Measurements from ENCODE around the gene MED27.

The MED27 gene

DNA sequence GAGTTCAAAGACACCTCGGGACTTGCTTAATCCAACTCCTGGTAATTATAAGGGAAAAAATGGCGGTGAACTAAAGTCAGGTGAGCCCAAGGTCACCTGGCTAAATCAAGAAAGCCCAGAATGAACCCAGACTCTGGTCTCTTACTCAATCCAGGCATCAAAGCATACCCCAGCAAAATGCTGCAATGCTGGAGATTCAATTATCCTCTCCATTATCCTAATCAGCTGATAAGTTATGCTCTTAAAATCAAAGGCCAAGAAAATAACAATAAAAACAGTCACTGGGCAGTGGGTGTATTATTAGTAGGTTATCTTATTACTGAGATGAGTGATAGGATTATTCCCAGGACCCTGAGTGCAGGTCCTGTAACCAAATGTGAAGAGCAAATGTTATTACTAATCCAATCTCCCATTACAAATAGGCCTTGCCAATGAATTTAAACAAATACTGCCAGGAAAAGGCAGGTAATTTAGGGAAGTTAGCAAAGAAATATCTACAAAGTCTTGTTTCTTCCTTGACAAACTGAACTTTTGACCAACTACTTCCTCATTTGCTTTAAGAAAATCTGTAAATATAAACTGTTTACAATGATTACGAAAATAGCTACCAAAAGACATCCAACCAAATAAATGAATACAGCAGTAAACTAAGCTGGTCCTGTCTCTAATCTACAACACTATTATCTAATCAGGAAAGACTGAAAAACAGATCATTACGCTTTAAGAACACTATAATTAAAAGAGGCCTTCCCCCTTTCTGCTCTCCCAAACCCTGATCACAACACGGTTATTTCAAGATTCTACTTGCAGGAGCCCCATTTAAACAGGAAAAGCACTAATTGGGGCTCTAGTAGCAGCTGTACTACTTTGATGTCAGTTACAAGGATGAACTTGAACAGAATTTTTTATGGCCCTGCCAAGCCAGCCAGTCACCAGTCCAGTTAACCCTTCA is 103.2 kb downstream of the MED27 start:
- no peak for DNase-seq (ENCODE audit: extremely low read depth in 1 of 2, low read depth in 1 of 2)

GRCh38 chr9:131972889-131973288 is 106.8 kb downstream of the MED27 start:
- no peak for DNase-seq (ENCODE audit: extremely low read depth in 1 of 2, low read depth in 1 of 2)

GRCh38 chr9:131971482-131972074 is 108.1 kb downstream of the MED27 start:
- no peak for DNase-seq (ENCODE audit: extremely low read depth in 1 of 2, low read depth in 1 of 2)

- DNase-seq (ENCODE audit: extremely low read depth in 1 of 2, low read depth in 1 of 2), result no peak
Measured at GRCh38 chr9:131969469-131969989, 110.1 kb downstream of the MED27 start.

DNA sequence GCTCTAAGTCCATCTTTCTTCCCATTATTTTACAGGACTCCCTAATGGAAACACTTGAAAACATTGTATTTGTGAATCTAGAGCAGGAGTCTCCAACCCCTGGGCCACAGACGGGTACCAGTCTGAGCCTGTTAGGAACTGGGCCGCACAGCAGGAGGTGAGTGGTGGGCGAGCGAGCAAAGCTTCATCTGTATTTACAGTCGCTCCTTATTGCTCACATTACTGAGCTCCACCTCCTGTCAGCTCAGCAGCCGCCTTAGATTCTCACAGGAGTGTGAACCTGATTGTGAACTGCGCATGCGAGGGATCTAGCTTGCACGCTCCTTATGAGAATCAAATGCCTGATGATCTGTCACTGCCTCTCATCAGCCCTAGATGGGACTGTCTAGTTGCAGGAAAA is 111.0 kb downstream of the MED27 start:
- DNase-seq (ENCODE audit: extremely low read depth in 1 of 2, low read depth in 1 of 2), result no peak

DNA sequence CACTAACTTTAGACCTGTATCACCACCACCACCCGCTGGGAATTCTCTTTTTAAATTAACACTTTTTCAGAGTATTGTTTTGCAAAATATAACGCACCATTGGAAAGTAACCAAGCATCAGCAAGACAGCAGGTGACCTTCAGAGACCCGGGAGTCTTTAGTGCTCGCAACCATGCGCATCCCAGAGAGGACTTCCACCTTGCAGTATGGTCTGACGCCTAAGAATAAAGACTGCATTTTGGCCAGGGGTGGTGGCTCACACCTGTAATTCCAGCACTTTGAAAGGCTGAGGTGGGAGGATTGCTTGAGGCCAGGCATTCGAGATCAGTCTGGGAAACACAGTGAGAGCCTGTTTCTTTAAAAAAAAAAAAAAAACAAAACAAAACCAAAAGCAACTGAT is 113.8 kb downstream of the MED27 start:
- no peak for DNase-seq (ENCODE audit: extremely low read depth in 1 of 2, low read depth in 1 of 2)

GRCh38 chr9:131965103-131965502 is 114.6 kb downstream of the MED27 start:
- DNase-seq (ENCODE audit: extremely low read depth in 1 of 2, low read depth in 1 of 2), result no peak

- no peak for DNase-seq (ENCODE audit: extremely low read depth in 1 of 2, low read depth in 1 of 2)
Measured at GRCh38 chr9:131963072-131964030, 116.3 kb downstream of the MED27 start.

- DNase-seq (ENCODE audit: extremely low read depth in 1 of 2, low read depth in 1 of 2), result no peak
Measured at GRCh38 chr9:131961496-131961880, 118.2 kb downstream of the MED27 start.

GRCh38 chr9:131960851-131961495 is 118.7 kb downstream of the MED27 start:
- DNase-seq (ENCODE audit: extremely low read depth in 1 of 2, low read depth in 1 of 2), result no peak

DNA sequence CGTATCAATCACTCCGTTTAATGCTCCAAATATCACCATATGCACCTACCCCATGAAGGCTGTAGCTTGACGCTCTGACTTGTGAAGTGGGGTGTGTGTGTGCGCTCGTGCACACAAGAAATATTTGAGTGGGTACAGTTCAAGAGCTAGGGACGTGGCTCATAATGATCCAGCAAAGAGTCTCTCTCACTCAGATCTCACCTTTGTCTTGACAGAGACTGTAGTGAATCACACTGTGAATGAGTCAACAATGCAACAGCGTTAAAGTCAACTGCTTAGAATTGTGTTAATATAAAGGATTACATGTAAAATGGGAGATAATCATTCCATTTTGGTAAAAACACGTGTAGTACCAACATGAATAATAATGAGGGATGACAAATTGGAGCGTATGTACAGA is 119.4 kb downstream of the MED27 start:
- no peak for DNase-seq (ENCODE audit: extremely low read depth in 1 of 2, low read depth in 1 of 2)

- no peak for DNase-seq (ENCODE audit: extremely low read depth in 1 of 2, low read depth in 1 of 2)
Measured at GRCh38 chr9:131959887-131960286, 119.8 kb downstream of the MED27 start.

DNA sequence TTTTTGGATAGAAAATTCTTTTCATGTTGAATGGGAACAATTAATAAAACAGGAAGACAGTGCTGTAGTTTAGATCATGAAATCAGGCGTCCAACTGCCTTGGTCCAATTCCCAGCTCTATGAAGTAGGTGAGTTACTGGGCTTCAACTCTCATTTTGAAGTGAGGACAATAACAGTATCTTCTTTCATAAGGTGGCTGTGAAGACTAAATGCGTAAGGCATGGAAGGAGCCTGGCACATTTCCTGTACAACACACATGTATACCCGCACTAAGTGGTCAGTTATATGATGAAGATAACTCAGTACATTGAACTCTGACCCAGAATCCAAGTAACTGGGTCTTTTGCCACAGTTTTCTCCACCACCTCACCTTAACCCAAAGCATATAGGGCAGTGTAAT is 120.6 kb downstream of the MED27 start:
- no peak for DNase-seq (ENCODE audit: extremely low read depth in 1 of 2, low read depth in 1 of 2)

DNA sequence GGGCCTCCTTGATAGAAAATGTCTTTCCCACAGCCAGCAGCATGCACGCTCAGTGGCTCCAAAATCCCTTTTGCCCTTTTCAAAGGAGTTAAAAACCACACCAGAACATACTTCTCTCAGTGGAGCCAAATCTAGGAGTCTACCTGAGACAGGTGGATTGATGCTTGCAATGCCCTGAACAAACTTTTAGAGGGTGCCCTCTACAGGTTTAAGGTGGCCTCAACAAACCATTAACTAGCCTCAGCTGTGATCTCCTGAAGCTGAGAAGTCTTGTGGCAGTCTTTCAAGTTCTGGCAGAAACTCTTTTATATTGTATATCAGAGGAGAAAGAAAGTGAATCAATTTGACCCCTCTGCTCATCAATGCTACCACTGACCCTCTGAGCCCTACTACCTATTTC is 125.4 kb downstream of the MED27 start:
- no peak for DNase-seq (ENCODE audit: extremely low read depth in 1 of 2, low read depth in 1 of 2)

GRCh38 chr9:131951905-131952304 is 127.8 kb downstream of the MED27 start:
- no peak for DNase-seq (ENCODE audit: extremely low read depth in 1 of 2, low read depth in 1 of 2)

GRCh38 chr9:131951155-131951554 is 128.5 kb downstream of the MED27 start:
- DNase-seq (ENCODE audit: extremely low read depth in 1 of 2, low read depth in 1 of 2), result no peak

- no peak for DNase-seq (ENCODE audit: extremely low read depth in 1 of 2, low read depth in 1 of 2)
Measured at GRCh38 chr9:131950487-131950886, 129.2 kb downstream of the MED27 start.

DNA sequence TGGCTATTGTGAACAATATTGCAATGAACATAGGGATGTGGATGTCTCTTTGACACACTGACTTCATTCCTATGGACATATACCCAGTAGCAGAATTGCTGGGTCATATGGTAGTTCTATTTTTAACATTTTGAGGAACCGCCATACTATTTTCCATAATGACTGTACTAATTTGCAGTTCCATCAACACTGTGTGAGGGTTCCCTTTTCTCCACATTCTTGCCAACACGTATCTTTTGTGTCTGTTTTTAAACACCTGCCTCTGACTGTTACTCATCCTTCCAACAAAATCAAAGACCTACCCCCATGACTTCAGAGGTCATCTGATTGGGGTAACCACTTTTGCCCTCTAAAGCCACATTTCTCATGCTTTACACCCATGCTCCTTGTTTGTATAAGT is 133.5 kb downstream of the MED27 start:
- no peak for DNase-seq (ENCODE audit: extremely low read depth in 1 of 2, low read depth in 1 of 2)

DNA sequence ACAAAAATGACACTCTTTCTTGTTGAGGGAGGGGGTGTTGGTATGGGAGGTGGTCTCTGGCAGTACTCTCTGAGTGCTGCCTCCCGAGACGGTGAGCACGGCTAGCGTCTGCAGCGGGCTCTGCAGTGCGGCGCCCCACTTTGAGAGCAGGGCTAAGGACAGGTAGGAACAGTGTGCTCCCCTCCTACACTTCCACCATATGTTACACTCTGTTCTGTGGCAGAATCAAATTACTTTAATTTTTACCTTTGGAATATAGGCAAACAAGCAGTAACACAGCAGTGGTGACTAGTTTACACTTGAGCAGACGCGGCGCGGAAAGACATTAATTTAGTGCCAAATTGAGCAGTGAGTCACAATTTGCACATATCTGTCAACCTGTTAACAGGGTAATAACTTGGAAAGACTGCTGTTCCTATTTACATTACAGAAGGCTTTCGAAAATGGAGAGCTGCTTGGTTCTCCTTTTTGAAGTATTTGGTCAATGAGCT is 136.3 kb downstream of the MED27 start:
- no peak for DNase-seq (ENCODE audit: extremely low read depth in 1 of 2, low read depth in 1 of 2)

- no peak for DNase-seq (ENCODE audit: extremely low read depth in 1 of 2, low read depth in 1 of 2)
Measured at GRCh38 chr9:131942146-131942720, 137.4 kb downstream of the MED27 start.

Data from activated CD8-positive, alpha-beta memory T cell treated with anti-CD3 and anti-CD28 coated beads for 1 hour (primary cell).